GM19397 (cell line): ENCODE results near the gene VEGFB.

Source experiments
- ATAC-seq: cut with Tn5 transposase; IDR thresholded peaks from one replicate; pipeline ENCODE4 v1.9.1; 2021; ENCODE audit warnings: mild to moderate bottlenecking, moderate library complexity; ENCODE audit not compliant: unreplicated experiment

VEGFB gene

GRCh38 chr11:64210301-64211020, 23.9 kb upstream of the VEGFB start:
- ATAC-seq: no peak

GRCh38 chr11:64211181-64211872, 23.1 kb upstream of the VEGFB start:
- ATAC-seq: no peak

GRCh38 chr11:64216879-64217278, 17.5 kb upstream of the VEGFB start:
- ATAC-seq: no peak

GRCh38 chr11:64218628-64219353, 15.6 kb upstream of the VEGFB start:
- no peak for ATAC-seq

- no peak for ATAC-seq
Observed at GRCh38 chr11:64219354-64219684, 15.1 kb upstream of the VEGFB start.

GRCh38 chr11:64219755-64220154, 14.6 kb upstream of the VEGFB start:
- ATAC-seq: no peak

GRCh38 chr11:64220271-64220670, 14.1 kb upstream of the VEGFB start:
- no peak for ATAC-seq

- ATAC-seq: no peak
Observed at GRCh38 chr11:64220798-64221197, 13.6 kb upstream of the VEGFB start.

- no peak for ATAC-seq
Observed at GRCh38 chr11:64222651-64223000, 11.8 kb upstream of the VEGFB start.

- ATAC-seq: no peak
Observed at GRCh38 chr11:64223001-64223651, 11.3 kb upstream of the VEGFB start.

- ATAC-seq: no peak
Observed at GRCh38 chr11:64224151-64224890, 10.1 kb upstream of the VEGFB start.

- no peak for ATAC-seq
Observed at GRCh38 chr11:64224891-64225607, 9.3 kb upstream of the VEGFB start.

GRCh38 chr11:64225608-64226506, 8.5 kb upstream of the VEGFB start, which contains the start of the genes NUDT22 and TRPT1:
Gene NUDT22 (plus strand): TSS chr11:64226274. CDS start chr11:64226653, 379 bp downstream.
Gene TRPT1 (minus strand): TSS chr11:64226186. CDS start chr11:64225860, 326 bp downstream.
- ATAC-seq: peak; percentile 50

GRCh38 chr11:64226507-64227051, 7.8 kb upstream of the VEGFB start:
- peak; percentile 8 for ATAC-seq

- no peak for ATAC-seq
Observed at GRCh38 chr11:64227405-64227956, 6.9 kb upstream of the VEGFB start.

- no peak for ATAC-seq
Observed at GRCh38 chr11:64229090-64229743, 5.2 kb upstream of the VEGFB start.

GRCh38 chr11:64229744-64230170, 4.6 kb upstream of the VEGFB start:
- no peak for ATAC-seq
